Right ventricle myocardium inferior (tissue), 1 donor: ENCODE data around the gene CDH23. TPM values are rescaled to one million over a fixed set of nuclear protein-coding genes. Genes with fewer than 3 reads are reported as not detected.

ENCODE experiments used
- ATAC-seq: fragments of 200-7000 bp; cut with Tn5 transposase; one replicate; pipeline ENCODE4 v1.9.1; 2020; ENCODE audit warnings: mild to moderate bottlenecking, moderate library complexity
- DNase-seq: peaks from one replicate; pipeline ENCODE4 v3.0.0; 2021; ENCODE audit errors: missing footprints
- intact Hi-C: fragments of 100-400 bp; cut with DNase I; formaldehyde crosslinking; loops from one replicate; pipeline ENCODE4 v1.11.0; 2022
- total RNA-seq: library from RNA; stranded (reverse); fragmentation: NEBNext Ultra II Directional; extraction: Animal tissue kit (Norgen Biotek cat#: 25700); gene quantifications from one replicate; pipeline ENCODE4 v1.2.1, GENCODE V29; 2021
- donor health status: DM: no; HTN: yes; CAD: no; lungs with severe emphysema.

The CDH23 gene
- total RNA-seq, 1 donor from 2014 or later: 4.8 TPM

DNA sequence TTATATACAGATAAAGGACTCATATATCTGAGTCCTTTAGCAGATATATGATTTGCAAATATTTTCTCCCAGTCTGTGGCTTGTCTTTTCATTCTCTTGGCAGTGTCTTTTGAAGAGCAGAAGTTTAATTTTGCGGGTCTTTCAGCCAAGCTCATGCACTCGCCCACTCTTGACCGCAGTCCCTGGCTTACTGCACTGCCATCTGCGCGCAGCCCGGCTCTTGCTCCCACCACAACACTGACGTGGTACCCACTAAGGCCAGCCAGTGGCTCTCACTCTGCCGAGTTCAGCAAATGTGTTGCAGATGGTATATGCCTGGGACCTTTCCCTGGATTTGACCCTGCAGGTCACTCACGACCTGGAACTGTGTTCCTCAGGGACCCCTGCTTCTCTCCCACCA lies 74.3 kb downstream of the CDH23 start:
- no peak for DNase-seq
- intact Hi-C loops: no loop called here
- no peak for ATAC-seq

DNA sequence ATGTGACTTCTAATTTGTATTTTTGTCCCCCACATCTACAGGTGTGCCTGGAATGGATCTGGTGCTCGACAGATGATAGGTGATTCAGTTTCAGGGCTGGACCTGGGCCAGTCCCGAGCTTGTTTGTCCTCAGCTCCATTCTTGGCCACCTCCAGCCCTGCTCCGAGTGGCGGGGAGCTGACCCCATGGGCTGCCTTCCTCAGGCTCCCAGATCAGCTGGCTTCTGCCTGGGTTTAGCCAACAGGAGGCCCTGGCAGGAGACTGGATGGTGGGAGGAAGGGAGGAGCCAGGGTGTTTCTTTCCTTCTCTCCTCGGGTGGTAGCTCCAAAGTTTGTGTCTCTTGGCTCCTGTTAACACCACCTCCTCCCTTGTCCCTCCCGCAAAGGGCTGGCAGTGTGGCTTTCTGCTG lies 75.2 kb downstream of the CDH23 start:
- ATAC-seq: no peak
- no peak for DNase-seq
- intact Hi-C loops: no loop called here

DNA sequence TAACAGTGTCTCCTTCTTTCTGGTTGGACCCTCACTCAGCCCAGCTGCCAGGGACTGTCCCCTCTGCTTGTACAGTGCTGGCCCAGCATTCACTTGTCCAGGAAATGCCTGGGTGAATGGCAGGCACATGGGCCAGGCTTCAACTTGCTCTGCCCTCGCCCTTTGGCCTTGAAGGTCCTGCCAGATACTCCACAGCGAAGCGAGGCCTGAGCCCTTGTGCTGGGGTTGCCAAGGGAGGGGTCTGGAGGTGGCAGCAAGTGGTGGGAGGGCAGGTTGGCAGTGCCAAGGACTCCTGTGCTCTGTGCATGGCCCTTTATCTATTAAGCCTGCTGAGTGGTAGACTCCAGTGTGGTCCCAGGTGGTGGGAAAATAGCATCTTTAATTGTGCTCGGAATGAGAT lies 75.7 kb downstream of the CDH23 start:
- no peak for DNase-seq
- intact Hi-C loops: no loop called here
- ATAC-seq: no peak

DNA sequence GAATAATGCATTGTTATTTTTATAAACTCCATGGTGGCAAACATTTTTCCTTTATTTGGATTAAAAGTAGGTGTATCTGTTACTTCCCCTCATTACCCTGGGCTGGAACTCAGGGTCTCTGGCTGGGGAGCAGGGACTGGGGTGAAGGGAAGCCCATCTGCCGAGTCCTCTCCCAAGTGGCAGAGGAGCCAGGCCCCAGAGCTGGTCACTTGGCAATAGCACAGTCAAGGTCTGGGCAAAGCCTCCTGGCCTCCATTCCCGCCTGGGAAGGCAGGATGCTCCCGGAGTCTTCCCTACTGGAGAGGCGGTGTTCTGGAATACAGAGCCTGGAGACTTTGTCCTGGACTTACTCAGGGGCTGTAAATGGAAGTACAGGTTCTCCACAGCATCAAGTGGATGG lies 76.2 kb downstream of the CDH23 start:
- intact Hi-C loops: no loop called here
- ATAC-seq (no peak), DNase-seq (no peak)

DNA sequence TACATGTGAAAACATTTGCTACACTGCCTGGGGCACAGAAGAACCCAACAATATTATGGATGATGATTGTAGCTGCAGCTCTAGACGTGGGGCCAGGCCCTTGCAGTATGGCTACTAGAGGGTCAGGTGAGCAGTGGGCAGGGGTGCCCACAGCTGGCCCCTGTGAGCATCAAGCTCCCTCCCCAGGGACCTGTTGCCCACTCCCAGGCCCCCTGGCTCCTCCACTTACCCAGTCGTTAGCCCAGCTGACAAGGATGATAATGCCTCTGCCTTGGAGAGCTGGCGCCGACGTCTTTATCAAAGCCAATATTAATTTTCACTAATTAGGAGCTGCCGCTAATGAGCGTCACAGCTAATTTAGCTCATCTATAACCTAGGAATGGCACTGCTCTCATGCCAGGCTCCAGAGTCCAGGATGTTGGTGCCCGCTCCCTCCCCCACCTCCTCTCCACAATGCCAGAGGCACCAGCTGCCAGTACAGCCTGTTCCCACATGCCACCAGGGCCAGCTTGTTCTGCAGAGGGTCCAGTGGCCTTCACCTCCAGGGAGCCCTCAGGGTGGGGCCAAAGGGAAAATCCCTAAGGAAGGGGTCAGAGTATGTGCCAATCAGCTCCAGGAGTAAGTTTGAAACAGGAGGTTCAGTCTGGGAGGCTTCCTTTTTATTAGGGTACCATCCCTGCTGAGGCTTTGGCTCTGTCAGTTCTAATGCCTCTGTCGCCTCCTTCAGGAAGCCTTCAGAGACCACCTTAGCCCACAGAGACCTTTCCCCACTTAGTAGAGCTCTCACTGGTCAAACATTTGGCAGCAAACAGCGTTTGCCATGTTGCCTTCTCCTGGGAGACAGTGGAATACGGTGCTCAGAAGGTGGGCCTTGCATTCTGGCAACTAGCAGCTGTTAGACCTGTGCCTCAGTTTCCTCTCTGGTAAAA lies 77.2 kb downstream of the CDH23 start:
- DNase-seq (no peak), ATAC-seq (peak; percentile 74)
- intact Hi-C loops: no loop called here

DNA sequence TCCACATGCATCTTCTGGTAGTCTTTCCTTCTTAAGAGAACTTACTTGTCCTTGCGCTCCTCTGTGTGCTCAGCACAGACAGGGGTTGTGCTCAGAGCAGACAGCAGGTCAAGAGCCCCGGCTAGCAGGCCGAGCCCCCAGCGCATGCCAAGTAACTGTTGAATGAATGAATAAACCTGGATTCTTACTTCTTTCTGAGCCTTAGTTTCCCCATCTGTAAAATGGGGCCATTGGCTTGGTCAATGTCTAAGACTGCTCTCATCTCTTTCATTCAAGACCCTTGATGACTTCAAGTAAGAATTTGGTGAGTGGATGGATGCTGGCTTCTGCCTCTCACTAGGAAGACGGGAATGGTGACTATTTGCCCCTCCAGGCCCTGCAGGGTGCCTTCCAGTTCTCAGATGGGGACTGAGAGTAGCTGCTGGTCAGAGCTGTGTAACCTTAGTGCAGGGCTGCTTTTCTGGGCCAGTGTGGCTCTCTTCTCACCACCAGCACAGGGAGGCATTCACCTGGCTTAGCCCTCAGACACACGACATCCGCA lies 78.1 kb downstream of the CDH23 start:
- intact Hi-C loops: no loop called here
- no peak for ATAC-seq
- DNase-seq: no peak

DNA sequence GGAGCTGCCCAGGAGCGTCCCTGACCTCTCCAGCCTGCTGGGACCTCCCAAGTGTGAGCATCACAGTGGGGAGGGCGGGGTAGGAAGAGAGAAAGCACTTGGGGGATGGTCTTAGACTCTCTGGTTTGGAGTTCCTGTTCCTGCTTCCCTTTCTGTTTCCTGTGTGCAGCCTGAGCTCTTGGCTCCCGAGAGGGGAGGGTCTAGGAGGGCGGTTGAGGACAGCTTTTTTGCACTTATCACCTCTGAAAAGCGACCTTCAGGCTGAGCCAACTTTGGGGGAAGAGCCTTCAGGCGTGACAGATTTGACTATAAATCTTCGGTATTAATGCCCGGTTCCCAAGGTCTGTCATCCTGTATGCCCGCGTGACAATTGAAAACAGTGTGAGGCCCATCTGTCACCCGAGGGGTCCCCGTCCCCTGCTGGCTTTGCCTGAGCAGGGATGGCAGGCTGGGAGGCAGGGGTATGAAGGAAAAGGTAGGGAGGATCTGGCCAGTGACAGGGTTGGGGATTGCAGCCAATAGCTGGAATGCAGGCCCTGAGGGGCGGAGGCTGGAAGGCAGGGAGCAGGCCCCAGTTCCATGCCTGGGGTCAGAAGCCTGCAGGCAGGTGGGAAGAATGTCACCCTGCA lies 78.6 kb downstream of the CDH23 start:
- DNase-seq (no peak), ATAC-seq (peak; percentile 45)
- intact Hi-C loops: no loop called here

DNA sequence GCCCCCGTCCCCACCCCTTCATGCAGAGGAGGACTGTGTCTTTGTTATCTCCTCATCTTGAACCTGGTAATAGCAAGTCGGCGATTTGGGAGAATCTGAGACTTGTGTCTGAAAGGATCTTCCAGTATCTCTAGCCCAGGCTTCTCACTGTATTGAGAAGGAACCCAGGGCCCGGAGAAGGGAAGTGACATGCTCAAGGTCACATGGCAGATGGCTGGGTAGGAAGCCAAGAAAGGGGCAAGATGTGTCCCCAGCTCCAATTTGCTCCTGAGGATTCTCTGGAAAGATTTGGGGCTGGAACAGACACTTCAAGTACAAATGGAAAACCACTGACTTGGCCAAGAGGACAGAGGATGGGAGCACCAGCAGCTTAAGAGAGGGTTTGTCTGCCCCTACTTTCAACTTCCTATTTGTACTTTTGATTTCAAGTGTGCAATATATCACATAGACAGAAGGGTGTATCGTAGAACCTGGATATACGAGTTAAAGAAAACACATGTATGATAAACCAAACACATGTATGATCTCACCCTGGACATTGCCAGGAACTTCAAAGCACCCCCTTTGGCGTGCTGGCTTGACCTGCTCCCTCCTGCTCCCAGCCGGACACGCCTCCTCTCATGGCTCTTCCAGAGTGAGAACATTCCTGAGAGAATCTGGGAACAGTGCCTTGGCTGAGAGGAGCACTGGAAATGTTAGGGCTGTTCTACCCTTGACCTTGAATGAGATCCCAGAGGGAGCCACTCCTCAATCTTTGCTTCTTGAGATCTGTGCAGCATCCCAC lies 79.7 kb downstream of the CDH23 start:
- ATAC-seq: peak; percentile 83
- DNase-seq: no peak
- intact Hi-C loops: no loop called here

DNA sequence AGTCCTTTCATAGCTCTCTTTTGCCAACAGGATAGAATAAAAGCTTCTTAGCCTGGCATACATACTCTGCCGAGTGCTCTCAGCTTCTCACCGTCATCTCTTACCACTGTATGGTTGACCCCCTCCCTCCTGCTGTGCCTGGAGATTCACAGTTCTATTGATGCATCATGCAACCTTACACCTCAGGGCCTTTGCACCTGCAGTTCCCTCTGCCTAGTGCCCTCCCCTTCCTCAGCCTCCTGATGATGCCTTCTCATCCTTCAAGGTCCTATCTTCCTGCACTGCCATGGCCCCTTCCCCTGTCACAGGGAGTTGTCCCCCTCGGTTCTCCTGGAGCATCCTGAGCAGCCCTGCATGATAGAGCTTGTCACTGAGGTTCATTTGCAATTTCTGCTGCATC lies 81.5 kb downstream of the CDH23 start:
- ATAC-seq: no peak
- intact Hi-C loops: no loop called here
- DNase-seq: no peak

DNA sequence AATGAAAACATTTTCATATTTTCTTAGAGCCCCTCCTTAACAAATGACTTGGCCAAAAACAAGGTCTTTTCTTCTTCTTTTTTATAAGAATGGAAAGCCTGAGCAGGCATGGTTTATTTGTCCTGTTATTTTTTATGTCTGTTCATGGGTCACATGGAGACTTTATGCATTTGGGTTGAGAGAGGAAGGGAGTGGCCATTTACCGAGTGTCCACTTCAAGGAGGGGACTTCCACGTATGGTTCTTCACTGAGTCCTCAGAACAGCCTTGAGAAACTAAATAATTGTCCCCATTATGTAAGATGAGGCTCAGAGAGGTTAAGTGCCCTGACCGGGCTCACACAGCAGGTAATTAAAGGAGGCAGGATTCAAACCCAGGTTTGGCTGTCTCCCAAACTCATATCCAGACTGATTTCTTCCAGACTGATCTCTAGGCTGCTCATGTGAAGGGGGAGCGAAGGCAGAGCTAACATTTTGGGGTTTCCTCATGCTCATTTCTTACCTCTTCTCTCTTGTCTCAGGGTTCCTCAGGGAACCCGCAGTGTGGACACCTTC lies 82.2 kb downstream of the CDH23 start:
- intact Hi-C loops: no loop called here
- no peak for ATAC-seq

DNA sequence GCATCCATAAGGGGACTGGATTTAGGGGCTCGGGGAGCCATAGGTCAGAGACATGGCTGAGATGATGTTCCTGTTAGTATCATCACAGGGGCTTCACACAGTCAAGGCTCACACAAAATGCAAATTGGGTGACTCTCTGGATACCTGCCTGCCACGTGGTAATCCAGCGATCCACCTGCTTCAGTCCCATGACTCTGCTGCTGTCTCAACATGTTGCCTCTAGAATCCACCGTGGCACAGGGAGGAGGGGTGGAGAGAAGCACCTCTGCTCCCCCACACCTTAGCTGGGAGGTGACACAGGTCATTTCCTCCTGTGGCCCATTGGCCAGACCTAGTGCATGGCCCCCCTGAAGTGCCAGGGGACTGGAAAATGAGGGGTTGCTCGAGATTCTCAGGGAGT lies 83.1 kb downstream of the CDH23 start:
- no peak for DNase-seq

More for the DNA sequence above, 82.2 kb downstream of the CDH23 start:
- DNase-seq: no peak

DNA sequence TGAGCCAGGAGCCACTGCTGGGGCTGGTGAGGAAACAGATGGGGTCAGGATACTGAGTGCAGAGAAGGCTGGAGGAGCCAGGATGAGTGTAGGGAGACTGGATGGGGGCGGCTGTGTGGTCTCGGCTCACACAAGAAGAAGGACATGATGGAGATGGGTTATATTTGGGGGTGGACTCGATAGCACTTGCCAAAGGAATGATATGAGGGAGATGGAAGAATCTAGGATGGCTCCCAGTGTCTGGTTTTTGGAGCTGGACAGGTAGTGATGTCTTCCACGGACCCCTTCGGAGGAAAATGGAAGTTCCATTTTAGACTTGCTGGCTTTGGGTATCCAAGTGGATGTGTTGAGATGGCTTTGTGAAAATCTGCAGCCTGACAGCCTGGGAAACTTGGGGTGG lies 83.9 kb downstream of the CDH23 start:
- intact Hi-C loops: no loop called here
- no peak for DNase-seq
- no peak for ATAC-seq

More for the DNA sequence above, 83.1 kb downstream of the CDH23 start:
- ATAC-seq: no peak
- intact Hi-C loops: no loop called here

DNA sequence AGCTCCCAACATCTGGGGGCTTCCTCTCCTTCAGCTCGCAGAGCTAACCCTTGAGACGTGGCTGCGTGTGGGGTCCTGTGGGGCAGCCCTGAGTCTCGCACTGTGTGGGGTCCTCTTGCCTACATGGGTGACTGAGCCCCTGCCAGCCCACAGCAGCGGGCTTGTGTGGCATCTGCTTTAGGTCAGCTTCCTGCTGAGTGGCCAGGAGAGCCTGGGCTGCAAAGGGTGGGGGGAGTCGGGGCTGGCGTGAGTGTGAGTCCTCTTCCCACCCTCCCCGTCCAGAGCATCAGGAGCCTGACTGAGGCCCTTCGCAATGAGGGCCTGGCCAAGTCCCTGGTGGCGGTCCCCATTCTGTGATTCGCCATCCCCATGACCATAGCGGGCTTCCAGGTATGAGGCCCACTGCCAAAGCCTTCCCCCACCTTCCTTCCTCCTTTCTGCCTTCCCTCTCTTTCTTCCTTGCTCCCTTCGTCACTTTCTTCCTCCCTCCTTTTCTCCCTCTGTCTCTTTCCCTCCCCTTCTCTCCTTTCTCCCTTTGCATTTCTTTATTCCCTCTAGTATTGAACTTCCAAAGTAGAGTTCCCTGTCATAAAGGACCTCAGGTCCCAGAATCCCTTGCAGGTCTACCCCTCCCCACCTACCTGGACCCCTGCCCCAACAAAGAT lies 85.2 kb downstream of the CDH23 start:
- DNase-seq (no peak), ATAC-seq (no peak)
- intact Hi-C loops: no loop called here

DNA sequence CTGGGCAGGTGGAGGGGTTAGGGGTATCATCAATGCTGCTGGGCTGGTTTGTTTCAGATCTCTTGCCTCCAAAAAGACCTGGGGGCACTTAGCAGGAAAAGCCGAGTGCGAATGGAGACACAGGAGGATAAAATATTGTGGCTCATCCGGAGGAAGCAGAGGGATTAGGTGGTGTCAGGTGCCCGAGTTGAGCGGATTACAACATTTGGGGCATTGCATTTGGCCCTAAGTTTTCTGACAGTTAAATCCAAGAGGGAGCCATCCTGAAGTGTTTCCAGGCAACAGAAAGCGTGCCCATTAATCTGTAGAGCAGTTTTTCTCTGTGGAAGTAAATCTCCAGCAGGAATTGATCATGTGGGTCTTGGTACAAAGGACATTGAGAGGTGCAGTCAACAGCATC lies 85.9 kb downstream of the CDH23 start:
- DNase-seq (no peak), ATAC-seq (no peak)
- intact Hi-C loops: no loop called here

DNA sequence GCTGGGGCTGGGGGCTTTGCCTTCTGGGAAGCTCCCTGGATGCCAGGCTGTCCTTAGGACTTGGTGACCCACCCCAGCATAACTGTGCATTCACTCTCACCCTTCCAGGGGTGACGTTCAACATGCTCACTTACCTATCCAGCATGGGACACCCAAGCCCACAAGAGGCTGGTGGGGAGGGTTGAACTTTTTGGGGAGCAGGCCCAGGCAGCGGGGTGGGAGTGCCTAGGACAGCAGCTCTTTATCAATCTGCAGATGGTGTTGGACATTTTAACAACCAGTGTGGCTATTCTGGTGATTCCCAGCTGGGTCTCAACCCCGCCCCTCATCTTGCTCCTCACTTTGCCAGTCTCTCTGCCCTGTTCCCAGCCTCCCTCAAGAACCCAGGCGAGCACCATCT lies 86.4 kb downstream of the CDH23 start:
- ATAC-seq (no peak), DNase-seq (no peak)
- intact Hi-C loops: no loop called here

DNA sequence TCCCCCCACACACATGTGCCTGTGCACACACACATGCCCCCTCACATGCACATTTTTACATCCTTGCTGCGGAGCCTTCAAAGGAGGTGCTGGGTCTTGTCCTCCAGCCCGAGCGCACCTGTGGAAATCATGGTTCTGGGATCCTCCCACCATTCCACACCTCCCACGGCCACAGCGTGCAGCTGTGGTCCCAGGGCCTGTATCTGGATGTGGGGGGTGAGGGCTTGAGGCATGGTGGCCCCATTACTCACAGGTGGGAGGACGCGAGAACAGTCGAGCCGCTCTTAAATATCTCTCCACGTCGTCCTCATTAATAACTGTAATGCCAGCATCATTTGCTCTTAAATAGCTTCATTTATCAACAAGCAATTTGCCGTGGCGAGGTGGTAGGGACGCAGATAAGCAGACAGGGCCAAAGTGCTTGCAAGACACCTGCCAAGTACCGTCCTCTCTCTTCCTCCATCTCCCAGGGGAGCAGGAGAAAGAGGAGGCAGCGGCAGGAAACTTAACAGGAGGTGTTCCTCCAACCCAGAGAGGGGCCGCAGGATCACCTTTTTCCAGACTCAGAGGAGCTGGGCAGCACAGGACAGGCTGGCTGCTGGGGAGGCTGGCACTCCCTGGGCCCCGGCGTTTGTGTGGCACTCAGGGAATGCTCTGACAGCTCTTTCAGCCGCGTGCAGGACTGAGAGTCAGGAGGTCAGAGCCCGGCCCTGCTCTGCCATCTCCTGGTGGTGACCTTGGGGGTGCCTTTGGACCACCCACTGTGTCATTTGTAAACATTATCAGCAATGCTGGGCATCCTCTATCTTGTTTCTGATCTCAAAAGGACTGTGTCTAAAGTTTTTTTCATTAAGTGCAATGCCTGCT lies 87.4 kb downstream of the CDH23 start:
- ATAC-seq (peak; percentile 83), DNase-seq (no peak)
- intact Hi-C loops: loop anchor here (2.0 kb wide), 1 partner anchor 165 kb away; the partner anchor contains the start of gene SLC29A3

DNA sequence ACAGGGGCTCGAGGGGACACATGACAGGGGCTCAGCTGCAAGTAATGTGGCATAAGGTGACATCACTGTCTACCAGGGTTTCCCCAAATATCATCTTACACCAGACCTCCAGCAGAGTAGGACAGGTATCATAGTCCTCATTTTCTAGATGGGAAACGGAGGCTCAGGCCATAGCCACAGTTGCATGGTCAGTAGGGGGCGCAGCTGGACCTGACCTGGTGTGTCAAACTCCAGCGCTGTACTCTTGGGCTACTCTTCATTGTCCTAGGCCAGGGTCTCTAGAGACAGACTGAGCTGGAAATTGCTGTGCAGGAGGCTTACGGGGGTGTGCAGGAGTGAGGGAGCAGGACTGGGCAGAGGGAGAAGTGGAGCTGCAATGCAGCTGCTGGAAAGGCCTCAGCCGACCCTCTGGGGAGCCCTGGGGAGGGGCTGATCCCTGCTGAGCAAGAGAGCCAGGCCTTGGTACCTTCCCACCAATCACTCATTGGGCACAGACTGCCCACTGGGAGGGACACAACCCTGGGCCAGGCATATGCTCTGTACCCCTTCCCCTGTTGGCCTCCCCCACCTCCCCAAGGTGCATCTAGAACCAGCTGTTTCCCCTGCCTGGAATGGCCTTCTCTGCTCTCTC lies 89.9 kb downstream of the CDH23 start:
- no peak for DNase-seq
- intact Hi-C loops: loop anchor here (5.0 kb wide), 2 partner anchors 86 to 221 kb away; no protein-coding TSS in a partner anchor
- ATAC-seq: no peak
